CD4-positive, alpha-beta T cell treated with Interferon gamma for 1 hour (primary cell): ENCODE data around the gene GLT1D1.
"Not testable (repeated sequence)": the region's sequence is repeated elsewhere in the genome, so short reads cannot be mapped to it uniquely, and the experiment has no call there.

Experiments used
- DNase-seq: peaks from one replicate; pipeline ENCODE4 v3.0.0-alpha.2; 2020

Gene GLT1D1

DNA sequence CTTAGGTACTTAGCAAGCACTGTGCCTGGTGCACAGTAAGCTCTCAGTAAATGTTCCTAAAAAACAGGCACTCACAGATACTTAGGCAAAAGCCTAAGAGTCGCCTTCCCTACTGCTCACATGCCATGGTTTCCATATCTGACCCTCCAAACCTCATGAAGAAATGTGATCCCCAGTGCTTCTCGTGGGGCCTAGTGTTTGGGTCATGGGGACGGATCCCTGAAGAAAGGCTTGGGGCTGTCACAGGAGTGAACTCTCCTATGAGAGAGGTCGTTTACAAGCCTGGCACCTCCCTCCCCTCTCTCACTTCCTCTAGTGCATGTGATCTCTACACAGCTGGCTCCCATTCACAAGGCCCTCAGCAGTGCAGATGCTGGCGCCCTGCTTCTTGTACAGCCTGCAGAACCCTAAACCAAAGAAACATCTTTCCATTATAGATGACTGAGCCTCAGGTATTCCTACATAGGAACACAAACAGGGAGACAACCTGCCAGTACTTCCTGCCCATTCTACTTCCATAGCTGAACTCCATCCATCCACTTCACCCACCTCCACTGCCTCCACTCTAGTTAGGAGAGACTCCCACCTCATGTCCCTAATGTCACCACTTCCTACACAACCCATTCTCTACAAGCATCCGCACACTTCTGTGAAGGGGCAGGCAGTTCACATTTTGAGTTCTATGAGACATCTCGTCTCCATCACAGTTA is 32.4 kb upstream of the GLT1D1 start:
- peak; percentile 66 for DNase-seq

DNA sequence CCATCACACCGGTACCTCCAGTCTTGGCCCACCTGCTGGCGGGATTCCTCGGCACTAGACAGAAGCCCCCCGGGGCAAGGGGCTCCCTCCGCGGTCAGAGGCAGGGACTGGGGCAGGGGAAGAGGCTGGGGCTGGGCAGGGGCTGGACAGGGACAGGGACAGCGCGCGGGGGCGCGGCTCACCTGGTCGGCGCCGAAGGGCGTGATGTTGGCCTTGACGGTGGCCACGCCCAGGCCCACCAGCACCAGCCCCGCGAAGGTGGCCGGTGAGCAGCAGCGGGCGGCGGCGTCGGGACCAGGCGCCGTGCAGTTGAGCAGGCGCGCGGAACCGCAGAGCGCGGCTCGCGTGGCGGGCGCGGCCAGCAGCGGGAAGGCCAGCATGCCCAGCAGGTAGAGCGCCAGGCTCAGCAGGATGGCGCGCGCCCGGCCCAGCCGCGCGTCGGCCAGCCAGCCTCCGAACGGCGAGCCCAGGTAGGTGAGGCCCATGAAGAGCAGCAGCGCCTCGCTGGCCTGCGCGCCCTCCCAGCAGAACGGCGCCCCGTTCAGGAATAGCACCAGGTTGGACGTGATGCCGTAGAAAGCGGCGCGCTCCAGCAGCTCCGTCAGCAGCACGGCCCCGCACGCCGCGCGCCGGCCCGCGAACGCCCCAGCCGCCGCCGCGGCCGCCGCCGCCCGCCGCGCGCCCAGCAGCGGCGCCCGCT is 29.9 kb upstream of the GLT1D1 start:
- DNase-seq, result no peak

DNA sequence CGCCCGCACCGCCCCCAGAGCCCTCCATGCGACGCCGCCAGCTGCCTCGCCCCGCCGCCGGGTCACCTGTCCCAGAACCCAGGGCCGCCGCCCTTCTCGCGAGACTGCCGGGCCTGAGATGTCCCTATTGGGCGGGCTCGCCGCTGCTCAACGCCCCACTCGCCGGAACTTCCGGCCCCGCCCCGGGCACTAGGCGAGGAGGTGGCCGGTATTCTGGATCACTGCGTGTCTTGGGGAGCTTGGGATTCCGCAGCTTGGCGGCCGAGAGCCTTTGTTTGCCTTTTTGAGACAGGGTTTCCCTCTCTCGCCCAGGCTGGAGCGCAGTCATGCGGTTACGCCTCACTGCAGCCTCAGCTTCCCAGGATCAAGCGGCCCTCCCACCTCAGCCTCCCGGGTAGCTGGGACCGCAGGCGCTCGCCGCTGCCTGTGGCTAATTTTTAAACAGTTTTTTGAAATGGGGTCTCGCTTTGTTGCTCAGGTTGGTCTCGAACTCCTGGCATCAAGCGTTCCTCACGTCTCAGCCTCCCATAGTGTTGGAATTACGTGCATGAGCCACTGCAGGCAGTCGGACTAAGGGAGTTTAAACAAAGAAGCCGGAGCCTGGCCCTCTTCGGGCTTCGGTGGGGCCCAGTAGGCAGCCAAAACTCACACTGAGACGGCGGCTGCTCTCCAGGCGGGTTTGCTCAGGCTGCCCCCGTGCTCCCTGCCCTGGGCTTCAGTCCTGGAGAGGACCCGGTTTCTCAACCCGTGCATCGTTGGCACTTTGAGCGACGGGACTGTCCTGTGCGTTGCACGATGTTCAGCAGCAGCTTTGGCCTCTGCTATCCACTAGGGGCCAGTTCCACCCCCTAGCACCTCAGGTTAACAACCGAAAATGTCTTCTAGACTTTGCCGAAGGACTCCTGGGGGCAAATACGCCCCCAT is 29.1 kb upstream of the GLT1D1 start, which contains the start of gene SLC15A4:
TSS of gene SLC15A4 (minus strand) at position 43 of the 924 bp plus-strand sequence. CDS start at position 28, 15 bp downstream.
- DNase-seq, result peak; percentile 94

DNA sequence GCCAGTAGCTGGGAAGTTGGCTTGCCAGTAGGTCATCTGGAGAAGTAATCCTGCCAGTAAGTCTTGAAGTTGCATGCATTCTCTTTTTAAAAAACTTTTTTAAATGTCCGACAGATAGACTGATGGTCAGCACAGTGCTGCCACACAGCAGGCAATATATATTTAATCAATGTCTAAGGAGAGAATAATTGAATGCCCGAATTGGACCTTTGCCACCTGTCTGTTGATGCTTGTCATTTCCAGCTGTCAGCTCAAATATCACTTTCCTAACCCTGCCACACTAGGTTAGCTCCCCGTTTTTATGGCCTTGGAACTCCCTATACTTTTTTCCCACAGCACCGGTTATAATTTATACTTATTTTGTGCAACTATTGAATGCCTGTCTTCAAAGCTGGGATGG is 27.4 kb upstream of the GLT1D1 start:
- DNase-seq, result no peak

DNA sequence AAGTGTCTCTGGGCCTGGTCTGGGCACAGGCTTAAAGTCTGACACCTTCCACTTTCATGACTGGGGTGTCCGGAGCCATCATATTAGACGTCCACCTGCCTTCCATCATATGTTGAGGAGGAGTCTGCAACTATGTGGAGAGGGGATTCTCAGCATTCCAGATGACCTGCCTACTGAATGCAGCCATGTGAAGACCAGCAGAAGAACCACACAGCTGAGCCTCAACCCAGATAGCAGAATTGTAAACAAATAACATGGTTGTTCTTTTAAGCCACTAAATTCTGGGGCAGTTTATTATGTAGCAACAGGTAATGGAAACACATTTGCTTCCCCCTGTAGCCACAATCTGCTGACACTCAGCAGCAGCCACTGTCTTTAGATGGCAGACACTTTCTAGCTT is 25.6 kb upstream of the GLT1D1 start:
- no peak for DNase-seq

DNA sequence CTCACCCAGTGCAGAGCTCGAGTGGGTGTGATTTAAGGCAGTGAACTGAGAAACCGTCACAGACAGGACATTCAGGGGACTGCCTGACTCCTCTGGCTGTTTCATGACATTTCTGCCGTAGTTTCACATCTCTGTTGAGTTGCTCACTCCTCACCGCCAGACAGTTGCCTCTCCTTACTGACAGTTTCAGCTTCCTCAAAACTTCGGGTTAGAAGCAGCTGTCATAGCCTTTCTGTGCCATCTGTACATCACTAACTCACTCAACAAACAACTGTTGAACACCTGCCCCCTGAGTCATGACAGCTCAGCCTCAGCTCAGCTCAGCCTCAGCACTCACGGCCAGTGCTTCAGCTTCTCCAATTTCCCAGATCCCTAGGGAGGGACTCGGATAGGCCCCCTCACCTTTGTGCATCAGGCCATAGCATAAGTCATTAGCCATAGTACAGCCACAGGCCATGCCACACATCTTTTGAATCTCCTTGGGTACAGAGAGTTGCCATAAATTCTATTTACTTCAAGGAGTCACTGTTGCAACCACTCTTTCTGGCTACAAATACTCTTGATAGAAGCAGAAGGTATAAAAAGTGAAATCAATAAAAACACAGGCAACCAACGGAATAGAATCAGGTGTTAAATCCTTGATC is 23.3 kb upstream of the GLT1D1 start:
- peak; percentile 71 for DNase-seq

DNA sequence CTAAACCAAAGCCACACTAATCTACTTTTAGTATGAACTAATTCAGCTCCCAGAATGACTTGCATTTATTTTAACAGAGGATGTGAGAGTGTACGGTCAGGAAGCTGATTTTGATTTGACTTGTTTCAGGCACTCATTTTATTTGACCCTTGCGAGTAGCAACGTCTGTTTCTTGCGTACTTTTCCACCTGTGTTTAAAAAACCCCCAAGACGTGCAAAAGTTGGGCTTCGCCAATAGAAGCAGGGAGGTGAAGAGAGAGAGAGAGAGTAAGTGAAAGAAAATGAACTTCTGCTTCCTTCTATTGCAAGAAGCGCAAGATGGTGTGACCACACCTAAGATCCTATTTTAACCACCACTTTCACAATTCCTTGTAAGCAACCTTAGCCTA is 22.8 kb upstream of the GLT1D1 start:
- peak; percentile 28 for DNase-seq

DNA sequence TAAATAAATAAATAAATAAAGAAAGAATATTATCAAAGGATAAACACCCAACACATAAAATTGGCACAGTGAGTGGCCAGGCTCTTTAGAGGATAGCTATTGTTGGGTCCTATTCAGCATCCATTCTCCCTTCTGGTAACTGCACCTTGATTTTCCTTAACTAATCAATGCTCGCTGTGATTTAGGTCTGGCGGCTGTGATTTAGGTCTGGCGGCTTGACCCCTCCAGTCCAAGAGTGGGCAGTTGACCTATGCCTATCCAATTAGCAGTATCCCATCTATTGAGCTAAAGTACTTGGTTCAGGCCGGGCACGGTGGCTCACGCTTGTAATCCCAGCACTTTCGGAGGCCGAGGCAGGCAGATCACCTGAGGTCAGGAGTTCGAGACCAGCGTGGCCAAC is 19.9 kb upstream of the GLT1D1 start:
- DNase-seq, result no peak

DNA sequence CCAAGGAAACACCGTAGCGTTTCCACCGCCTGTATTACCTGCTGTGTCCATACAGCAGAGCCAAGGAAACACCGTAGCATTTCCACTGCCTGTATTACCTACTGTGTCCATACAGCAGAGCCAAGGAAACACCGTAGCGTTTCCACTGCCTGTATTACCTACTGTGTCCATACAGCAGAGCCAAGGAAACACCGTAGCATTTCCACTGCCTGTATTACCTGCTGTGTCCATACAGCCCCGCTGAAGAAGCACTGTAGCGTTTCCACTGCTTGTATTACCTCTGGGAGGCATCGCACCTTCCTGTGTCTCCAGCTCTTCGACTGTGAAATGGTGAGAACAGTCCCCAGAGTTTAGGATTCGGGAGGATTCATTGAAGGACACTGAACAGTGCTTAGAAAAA is 13.4 kb upstream of the GLT1D1 start:
- DNase-seq, result not testable (repeated sequence)

DNA sequence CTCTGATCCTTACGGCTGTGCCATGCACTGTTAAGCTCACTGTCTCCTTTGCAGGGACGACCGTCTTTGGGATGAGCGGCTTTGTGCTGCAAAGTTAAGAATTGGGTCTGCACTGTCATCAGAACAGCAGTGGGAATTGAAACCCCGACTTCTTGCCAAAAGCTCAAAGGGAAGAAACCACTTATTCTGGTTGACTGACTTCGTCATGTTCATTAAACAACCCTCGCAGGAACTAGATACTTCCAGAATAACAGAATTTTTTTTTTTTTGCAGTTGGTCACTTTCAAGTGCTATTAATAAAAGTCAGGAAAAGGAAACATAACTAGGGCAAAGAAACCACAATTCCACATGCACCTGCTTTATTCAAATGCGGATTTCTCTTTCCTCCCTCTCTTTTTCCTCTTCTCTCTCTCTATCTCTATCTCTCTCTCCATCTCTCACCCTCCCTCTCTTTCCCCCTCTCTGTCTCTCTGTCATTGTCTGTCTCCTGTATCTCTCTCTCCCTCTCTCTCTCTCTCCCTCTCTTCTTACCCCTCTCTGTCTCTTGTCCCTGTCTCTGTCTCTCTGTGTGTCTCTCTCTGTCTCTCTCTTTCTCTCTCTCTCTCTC is 12.3 kb upstream of the GLT1D1 start:
- no peak for DNase-seq

DNA sequence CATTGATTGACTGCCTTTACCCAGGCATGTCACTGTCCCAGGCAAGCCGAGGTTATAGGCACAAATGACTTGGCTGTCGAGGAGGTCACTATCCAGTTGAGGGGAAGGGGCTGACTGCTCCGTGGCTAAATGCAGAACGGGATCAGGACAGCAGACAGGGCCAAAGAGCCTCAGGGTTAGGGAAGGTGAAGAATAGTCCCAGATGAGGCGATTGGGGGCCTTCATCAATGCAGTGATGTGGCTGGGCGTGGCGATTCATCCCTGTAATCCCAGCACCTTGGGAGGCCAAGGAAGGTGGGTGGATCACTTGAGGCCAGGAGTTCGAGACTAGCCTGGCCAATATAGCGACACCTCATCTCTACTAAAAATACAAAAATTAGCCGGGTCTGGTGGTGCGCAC is 10.7 kb upstream of the GLT1D1 start:
- no peak for DNase-seq

DNA sequence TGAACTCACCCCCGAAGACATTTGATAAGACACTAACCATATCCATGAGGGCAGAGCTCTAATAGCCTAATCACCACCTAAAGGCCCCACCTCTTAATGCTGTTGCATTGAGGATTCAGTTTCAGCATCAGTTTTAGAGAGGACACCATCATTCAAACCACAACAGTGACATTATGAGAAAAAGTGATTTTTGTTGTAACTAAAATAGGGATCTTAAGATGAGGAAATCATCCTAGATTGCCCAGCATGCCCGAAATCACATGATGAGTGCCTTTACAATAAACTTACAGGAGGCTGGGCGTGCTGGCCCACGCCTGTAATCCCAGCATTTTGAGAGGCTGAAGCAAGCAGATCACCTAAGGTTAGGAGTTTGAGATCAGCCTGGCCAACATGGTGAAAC is 9.7 kb upstream of the GLT1D1 start:
- DNase-seq, result peak; percentile 30

DNA sequence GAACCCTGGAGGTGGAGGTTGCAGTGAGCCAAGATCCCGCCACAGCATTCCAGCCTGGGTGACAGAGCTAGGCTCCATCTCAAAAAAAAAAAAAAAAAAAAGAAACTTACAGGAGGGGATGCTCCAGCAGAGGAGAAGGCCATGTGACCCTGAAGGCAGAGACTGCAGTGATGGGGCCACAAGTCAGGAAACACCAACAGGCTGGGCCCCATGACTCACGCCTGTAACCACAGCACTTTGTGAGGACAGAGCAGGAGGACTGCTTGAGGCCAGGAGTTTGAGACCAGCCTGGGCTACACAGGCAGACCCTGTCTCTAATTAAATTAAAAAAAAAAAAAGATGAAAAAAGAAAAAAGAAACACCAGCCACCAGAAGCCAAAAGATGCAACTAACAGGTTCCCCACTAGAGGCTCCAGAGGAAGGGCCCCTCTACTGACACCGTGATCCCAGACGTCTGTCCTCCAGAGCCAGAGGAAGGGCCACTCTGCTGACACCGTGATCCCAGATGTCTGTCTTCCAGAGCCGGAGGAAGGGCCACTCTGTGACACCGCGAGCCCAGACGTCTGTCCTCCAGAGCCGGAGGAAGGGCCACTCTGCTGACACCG is 9.1 kb upstream of the GLT1D1 start:
- DNase-seq, result peak; percentile 76

DNA sequence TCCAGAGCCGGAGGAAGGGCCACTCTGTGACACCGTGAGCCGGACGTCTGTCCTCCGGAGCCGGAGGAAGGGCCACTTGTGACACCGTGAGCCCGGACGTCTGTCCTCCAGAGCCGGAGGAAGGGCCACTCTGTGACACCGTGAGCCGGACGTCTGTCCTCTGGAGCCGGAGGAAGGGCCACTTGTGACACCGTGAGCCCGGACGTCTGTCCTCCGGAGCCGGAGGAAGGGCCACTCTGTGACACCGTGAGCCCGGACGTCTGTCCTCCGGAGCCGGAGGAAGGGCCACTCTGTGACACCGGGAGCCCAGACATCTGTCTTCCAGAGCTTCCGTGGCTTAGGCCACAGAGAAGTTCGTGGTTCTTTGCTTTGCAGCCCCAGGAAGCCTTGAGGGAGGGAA is 6.6 kb upstream of the GLT1D1 start:
- not testable (repeated sequence) for DNase-seq

DNA sequence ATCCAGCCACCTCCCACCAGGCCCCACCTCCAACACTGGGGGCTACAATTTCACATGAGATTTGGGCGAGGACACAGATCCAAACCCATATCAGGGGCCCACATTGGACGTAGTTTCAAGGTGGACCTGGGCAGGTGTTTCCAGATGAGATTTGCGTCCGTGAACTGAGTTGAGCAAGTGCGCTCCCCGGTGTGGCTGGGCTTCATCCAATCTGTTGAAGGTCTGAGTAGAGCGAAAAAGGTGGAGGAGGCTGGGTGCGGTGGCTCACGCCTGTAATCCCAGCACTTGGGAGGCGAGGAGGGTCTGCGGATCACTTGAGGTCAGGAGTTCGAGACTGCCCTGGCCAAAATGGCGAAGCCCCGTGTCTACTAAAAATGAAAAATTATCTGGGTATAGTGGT is 4.9 kb upstream of the GLT1D1 start:
- no peak for DNase-seq

DNA sequence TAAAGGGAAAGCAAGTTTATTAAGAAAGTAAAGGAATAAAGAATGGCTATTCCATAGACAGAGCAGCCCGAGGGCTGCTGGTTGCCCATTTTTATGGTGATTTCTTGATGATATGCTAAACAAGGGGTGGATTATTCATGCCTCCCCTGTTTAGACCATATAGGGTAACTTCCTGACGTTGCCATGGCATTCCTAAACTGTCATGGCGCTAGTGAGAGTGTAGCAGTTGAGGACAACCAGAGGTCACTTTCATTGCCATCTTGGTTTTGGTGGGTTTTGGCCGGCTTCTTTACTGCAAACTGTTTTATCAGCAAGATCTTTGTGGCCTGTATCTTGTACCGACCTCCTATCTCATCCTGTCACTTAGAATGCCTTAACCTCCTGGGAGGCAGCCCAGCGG is 3.5 kb upstream of the GLT1D1 start:
- DNase-seq, result not testable (repeated sequence)

DNA sequence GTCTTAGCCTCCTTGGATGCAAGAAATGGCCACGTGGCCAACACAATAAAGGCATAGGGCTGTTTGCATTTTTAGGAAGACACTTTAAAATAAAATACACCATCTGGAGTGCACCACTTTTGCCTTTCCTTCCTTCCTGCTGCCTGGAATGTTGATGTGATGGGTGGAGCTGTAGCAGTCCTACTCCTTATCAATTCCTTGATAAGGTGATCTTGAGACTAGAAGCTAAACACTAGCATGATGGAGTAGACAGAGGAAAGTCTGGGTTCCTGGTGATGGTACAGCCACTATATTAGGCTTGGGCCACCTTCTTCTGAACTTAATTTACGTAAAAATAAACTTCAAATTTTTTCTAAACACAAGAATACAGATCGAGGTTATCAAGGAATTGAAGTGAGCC is 2.9 kb upstream of the GLT1D1 start:
- no peak for DNase-seq

DNA sequence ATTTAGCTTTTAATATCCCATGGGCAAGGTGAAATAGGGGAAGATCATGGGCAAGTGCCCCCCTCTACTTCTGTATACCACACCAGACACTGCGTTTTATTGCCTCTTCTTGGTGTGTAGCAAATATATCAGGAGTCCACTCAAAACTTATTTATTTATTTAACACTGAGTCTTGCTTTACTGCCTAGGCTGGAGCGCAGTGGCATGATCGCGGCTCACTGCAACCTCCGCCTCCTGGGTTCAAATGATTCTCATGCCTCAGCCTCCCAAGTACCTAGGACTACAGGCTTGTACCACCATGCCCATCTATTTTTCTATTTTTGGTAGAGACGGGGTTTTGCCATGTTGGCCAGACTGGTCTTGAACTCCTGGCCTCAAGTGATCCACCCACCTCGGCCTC is 1.8 kb upstream of the GLT1D1 start:
- not testable (repeated sequence) for DNase-seq

DNA sequence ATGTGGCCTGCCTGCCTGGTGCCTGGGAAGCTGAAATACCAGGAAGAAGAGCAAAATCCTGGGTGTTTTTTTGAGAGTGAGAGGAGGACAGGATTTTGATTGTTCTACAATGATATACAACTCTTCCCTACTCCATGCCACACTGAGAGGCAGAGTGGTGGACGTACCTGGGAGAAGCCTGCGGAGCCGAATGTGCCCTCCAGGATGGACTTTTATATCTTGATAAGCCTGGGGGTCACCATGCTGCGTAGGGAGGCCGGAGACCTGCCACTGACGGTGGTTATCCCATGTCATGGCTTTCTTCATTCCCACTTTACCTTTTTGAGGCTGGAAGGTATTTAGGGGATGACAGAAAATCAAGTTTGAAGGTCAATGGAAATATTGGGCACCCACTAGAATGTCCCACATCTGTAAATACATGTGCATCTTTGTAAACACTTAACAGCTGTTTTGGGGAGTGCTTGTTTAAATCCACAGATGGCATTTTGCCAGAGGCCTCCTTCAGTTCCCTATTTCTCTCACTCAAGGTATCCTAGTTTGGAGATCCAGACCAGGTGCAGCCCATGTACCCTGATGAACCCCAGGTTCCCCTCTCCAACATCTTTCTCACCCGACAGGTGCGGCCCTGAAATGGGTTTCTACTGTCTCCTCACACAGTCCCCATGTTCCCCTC is 1.1 kb upstream of the GLT1D1 start:
- DNase-seq, result no peak

DNA sequence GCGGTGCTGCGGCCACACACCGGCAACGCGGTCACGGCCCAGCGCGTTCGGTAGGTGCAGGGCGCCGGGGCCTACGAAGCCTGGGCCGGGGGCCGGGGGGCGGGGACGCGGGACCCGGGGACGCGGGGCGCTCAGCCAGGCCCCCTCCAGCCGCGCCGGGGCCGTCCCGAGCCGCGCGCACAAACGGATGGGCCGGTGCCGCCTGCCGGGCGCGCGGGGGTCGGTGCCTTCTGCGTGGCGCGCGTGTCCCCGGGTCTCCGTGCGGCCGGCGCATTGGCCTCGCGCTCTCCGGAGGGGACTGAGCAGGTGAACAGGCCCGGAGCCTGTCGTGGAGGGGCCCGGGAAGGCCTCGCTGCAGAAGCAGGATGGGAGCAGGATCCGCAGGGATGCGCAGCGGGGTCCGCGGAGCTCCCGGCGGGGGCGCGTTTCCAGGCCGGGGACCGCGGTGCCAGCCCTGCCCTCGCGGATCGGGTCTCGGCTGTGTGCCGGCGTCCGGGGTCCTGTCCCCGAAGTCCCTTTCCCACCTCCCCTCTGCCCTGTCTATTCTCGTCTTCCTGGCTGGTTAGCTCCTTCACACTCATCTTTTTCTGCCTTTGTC is 421 bp downstream of the GLT1D1 start:
- no peak for DNase-seq
